Nephron progenitor cell (in vitro differentiated cells): Measurements from ENCODE around the gene ARPC2.

ENCODE experiments used
- DNase-seq: peaks from one replicate; pipeline ENCODE4 v3.0.0; 2021
- H3K27ac Mint-ChIP-seq: 2 replicates; pipeline ENCODE4 v1.8.0; 2021; ENCODE audit warnings: mild to moderate bottlenecking, moderate library complexity, mixed read lengths
- H3K27me3 Mint-ChIP-seq: 2 replicates; pipeline ENCODE4 v1.8.0; 2021; ENCODE audit warnings: mild to moderate bottlenecking, low read depth, mixed read lengths; ENCODE audit not compliant: poor library complexity
- H3K36me3 Mint-ChIP-seq: 2 replicates; pipeline ENCODE4 v1.8.0; 2021; ENCODE audit warnings: low read depth, mixed read lengths
- H3K4me1 Mint-ChIP-seq: 2 replicates; pipeline ENCODE4 v1.8.0; 2021; ENCODE audit warnings: mixed read lengths
- H3K4me3 Mint-ChIP-seq: 2 replicates; pipeline ENCODE4 v1.8.0; 2021; ENCODE audit warnings: mild to moderate bottlenecking, moderate library complexity, mixed read lengths
- H3K9me3 Mint-ChIP-seq: 2 replicates; pipeline ENCODE4 v1.8.0; 2021; ENCODE audit warnings: mild to moderate bottlenecking, moderate library complexity, mixed read lengths
- CTCF ChIP-seq: fragments of 200-600 bp; sonication (generic); IDR thresholded peaks from 2 replicates; pipeline ENCODE4 v1.5.0; 2021; ENCODE audit warnings: antibody characterized with exemption

Gene ARPC2

GRCh38 chr2:218276986-218277755 lies 60.2 kb downstream of the ARPC2 start:
- no peaks in the 10 kb centered on the region for H3K9me3 Mint-ChIP-seq
- no peaks in the 10 kb centered on the region for H3K27me3 Mint-ChIP-seq
- peak overlapping the region; percentile 15 for H3K27ac Mint-ChIP-seq
- DNase-seq: no peak
- H3K4me1 Mint-ChIP-seq: peaks cover 12% of the 10 kb centered on the region
- peaks cover 12% of the 10 kb centered on the region for H3K36me3 Mint-ChIP-seq
- TF ChIP-seq CTCF: no peak
- H3K4me3 Mint-ChIP-seq: no peak overlapping the region

- no peak for DNase-seq
- TF ChIP-seq CTCF: no peak
- H3K4me1 Mint-ChIP-seq: peaks cover 12% of the 10 kb centered on the region
- peaks cover 12% of the 10 kb centered on the region for H3K36me3 Mint-ChIP-seq
- H3K9me3 Mint-ChIP-seq: no peaks in the 10 kb centered on the region
- no peak overlapping the region for H3K4me3 Mint-ChIP-seq
- H3K27ac Mint-ChIP-seq: no peak overlapping the region
- H3K27me3 Mint-ChIP-seq: no peaks in the 10 kb centered on the region
These were observed 60.9 kb downstream of the ARPC2 start for GRCh38 chr2:218277921-218278320.

- no peak overlapping the region for H3K4me3 Mint-ChIP-seq
- no peaks in the 10 kb centered on the region for H3K9me3 Mint-ChIP-seq
- H3K36me3 Mint-ChIP-seq: peaks cover 10% of the 10 kb centered on the region
- H3K4me1 Mint-ChIP-seq: peaks cover 18% of the 10 kb centered on the region
- no peaks in the 10 kb centered on the region for H3K27me3 Mint-ChIP-seq
- TF ChIP-seq CTCF: no peak
- H3K27ac Mint-ChIP-seq: no peak overlapping the region
- no peak for DNase-seq
These were observed 61.8 kb downstream of the ARPC2 start for GRCh38 chr2:218278531-218279360.

- no peak overlapping the region for H3K4me3 Mint-ChIP-seq
- DNase-seq: no peak
- no peaks in the 10 kb centered on the region for H3K36me3 Mint-ChIP-seq
- TF ChIP-seq CTCF: no peak
- no peaks in the 10 kb centered on the region for H3K27me3 Mint-ChIP-seq
- H3K9me3 Mint-ChIP-seq: no peaks in the 10 kb centered on the region
- H3K27ac Mint-ChIP-seq: no peak overlapping the region
- H3K4me1 Mint-ChIP-seq: peaks cover 22% of the 10 kb centered on the region
These were observed 63.4 kb downstream of the ARPC2 start for GRCh38 chr2:218280260-218280870.

GRCh38 chr2:218281449-218281848 lies 64.5 kb downstream of the ARPC2 start:
- no peak for DNase-seq
- no peak overlapping the region for H3K4me3 Mint-ChIP-seq
- peaks cover 33% of the 10 kb centered on the region for H3K4me1 Mint-ChIP-seq
- no peak for TF ChIP-seq CTCF
- H3K27me3 Mint-ChIP-seq: no peaks in the 10 kb centered on the region
- H3K9me3 Mint-ChIP-seq: no peaks in the 10 kb centered on the region
- H3K27ac Mint-ChIP-seq: peak overlapping the region; percentile 76
- H3K36me3 Mint-ChIP-seq: no peaks in the 10 kb centered on the region
